Calu3 (cell line): ENCODE data around the gene KHDC3L. TPM values are rescaled to one million over a fixed set of nuclear protein-coding genes. Genes with fewer than 3 reads are reported as not detected.

Source experiments
- BruUV-seq: library from RNA; stranded (reverse); fragments of 400-500 nt; replicated peaks from 2 replicates; lab custom pipeline; 2021; lab: Mats Ljungman, UMichigan
- CTCF ChIA-PET: fragments of 300-600 bp; sonication (Branson Sonifier 250); formaldehyde crosslinking; loops from one replicate; lab custom pipeline; 2022; ENCODE audit warnings: antibody characterized with exemption; lab: Charles Lee
- DNase-seq: peaks from one replicate; pipeline ENCODE4 v3.0.0; 2022
- H3K27ac Mint-ChIP-seq: one replicate; pipeline ENCODE4 v1.8.0; 2022; ENCODE audit warnings: mixed read lengths; ENCODE audit not compliant: unreplicated experiment
- H3K27me3 Mint-ChIP-seq: one replicate; pipeline ENCODE4 v1.8.0; 2022; ENCODE audit warnings: mixed read lengths; ENCODE audit not compliant: unreplicated experiment
- H3K36me3 Mint-ChIP-seq: one replicate; pipeline ENCODE4 v1.8.0; 2022; ENCODE audit warnings: mild to moderate bottlenecking, moderate library complexity, mixed read lengths; ENCODE audit not compliant: insufficient read depth, unreplicated experiment
- H3K4me1 Mint-ChIP-seq: one replicate; pipeline ENCODE4 v1.8.0; 2022; ENCODE audit warnings: mild to moderate bottlenecking, low read depth, mixed read lengths; ENCODE audit not compliant: unreplicated experiment
- H3K4me3 Mint-ChIP-seq: one replicate; pipeline ENCODE4 v1.8.0; 2022; ENCODE audit warnings: mild to moderate bottlenecking, low read depth, moderate library complexity, mixed read lengths; ENCODE audit not compliant: unreplicated experiment
- H3K9me3 Mint-ChIP-seq: one replicate; pipeline ENCODE4 v1.8.0; 2022; ENCODE audit warnings: low read depth, mixed read lengths; ENCODE audit not compliant: unreplicated experiment
- intact Hi-C: fragments of 100-400 bp; cut with micrococcal nuclease; formaldehyde crosslinking; loops from one replicate; pipeline ENCODE4 v1.10.0; 2022; ENCODE audit not compliant: unreplicated experiment
- total RNA-seq: library from RNA; stranded (reverse); gene quantifications from 2 replicates; pipeline ENCODE4 v1.2.3, GENCODE V29; 2022
- TF ChIP-seq, protein P1 (sequence below): fragments of 200-600 bp; IDR thresholded peaks from one replicate; pipeline ENCODE4 v1.8.0; 2022; ENCODE audit warnings: antibody characterized with exemption; ENCODE audit not compliant: unreplicated experiment

KHDC3L gene
- total RNA-seq, 1 experiment from 2014 or later = not detected

DNA sequence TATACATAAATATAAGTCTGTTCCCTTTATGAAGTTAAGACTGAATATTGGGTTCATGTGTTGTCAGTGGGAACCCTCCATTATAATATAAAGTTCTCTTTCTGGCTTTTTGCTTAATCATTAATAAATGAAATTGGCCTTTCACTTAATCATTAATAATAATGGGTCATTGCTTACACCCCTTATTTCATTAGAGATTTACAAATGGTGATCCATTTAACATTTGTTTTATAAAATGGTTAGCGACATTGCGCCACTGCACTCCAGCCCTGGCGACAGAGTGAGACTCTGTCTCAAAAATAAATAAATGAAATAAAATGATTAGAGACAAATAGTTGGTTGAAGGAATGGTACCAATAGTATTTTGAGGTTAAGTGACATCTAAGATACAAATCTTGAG lies 50.6 kb downstream of the KHDC3L start:
- DNase-seq = no peak
- BruUV-seq = no TSS peak
- H3K27ac Mint-ChIP-seq = no peak overlapping the region
- H3K4me3 Mint-ChIP-seq = no peak overlapping the region
- intact Hi-C loops = no loop called here
- no peaks in the 10 kb centered on the region for H3K27me3 Mint-ChIP-seq
- H3K4me1 Mint-ChIP-seq = no peaks in the 10 kb centered on the region
- CTCF ChIA-PET = no interaction called here
- H3K9me3 Mint-ChIP-seq = no peaks in the 10 kb centered on the region
- TF ChIP-seq, protein P1, sequence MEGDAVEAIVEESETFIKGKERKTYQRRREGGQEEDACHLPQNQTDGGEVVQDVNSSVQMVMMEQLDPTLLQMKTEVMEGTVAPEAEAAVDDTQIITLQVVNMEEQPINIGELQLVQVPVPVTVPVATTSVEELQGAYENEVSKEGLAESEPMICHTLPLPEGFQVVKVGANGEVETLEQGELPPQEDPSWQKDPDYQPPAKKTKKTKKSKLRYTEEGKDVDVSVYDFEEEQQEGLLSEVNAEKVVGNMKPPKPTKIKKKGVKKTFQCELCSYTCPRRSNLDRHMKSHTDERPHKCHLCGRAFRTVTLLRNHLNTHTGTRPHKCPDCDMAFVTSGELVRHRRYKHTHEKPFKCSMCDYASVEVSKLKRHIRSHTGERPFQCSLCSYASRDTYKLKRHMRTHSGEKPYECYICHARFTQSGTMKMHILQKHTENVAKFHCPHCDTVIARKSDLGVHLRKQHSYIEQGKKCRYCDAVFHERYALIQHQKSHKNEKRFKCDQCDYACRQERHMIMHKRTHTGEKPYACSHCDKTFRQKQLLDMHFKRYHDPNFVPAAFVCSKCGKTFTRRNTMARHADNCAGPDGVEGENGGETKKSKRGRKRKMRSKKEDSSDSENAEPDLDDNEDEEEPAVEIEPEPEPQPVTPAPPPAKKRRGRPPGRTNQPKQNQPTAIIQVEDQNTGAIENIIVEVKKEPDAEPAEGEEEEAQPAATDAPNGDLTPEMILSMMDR = no peak
- peaks cover 26% of the 10 kb centered on the region for H3K36me3 Mint-ChIP-seq

Other genes starting within 250 kb of the KHDC3L start
- not detected in 2 replicates for gene KHDC1L, start 137.2 kb upstream of the KHDC3L start, total RNA-seq
- gene KHDC1, start 99.5 kb upstream of the KHDC3L start, total RNA-seq = 4.9 and 5.0 TPM in 2 replicates
- gene DPPA5, start 8.4 kb upstream of the KHDC3L start, total RNA-seq = not detected in 2 replicates
- 7.0 and 7.1 TPM in 2 replicates for gene OOEP, start 7.2 kb downstream of the KHDC3L start, total RNA-seq
- gene DDX43, start 32.2 kb downstream of the KHDC3L start, total RNA-seq = 11.4 and 13.4 TPM in 2 replicates
- 31.2 and 35.0 TPM in 2 replicates for gene CGAS, start 89.6 kb downstream of the KHDC3L start, total RNA-seq
- gene MTO1, start 99.1 kb downstream of the KHDC3L start, total RNA-seq = 31.6 and 35.6 TPM in 2 replicates
- gene EEF1A1, start 158.4 kb downstream of the KHDC3L start, total RNA-seq = 5,799 and 7,052 TPM in 2 replicates